GM12892 (cell line): ENCODE data around the gene DLG2.

Experiments used
- POLR2A ChIP-seq: IDR thresholded peaks from 2 replicates; pipeline ENCODE4 v1.6.1; 2011; ENCODE audit warnings: low read depth, low read length, control low read depth
- POLR2AphosphoS5 ChIP-seq: IDR thresholded peaks from 2 replicates; pipeline ENCODE4 v1.6.1; 2011; ENCODE audit warnings: low read depth, low read length, control low read depth
- TAF1 ChIP-seq: IDR thresholded peaks from 2 replicates; pipeline ENCODE4 v1.6.1; 2011; ENCODE audit warnings: low read depth, mild to moderate bottlenecking, control low read depth, low read length, borderline replicate concordance

- TF ChIP-seq POLR2AphosphoS5 (no peak), POLR2A (no peak), TAF1 (no peak)
These were observed 887.1 kb downstream of the DLG2 start for GRCh38 chr11:84740050-84740449.
